ENCODE results near the gene MAN1C1. TPM values are rescaled to one million over a fixed set of nuclear protein-coding genes. Genes with fewer than 3 reads are reported as not detected.

MAN1C1 gene
- polyA plus RNA-seq, 1 of the 3 experiments (the other 2 are of a cell fraction) = 0.20 TPM

GRCh38 chr1:25590096-25590824 lies 26.3 kb upstream of the MAN1C1 start:
- Histone ChIP-seq H3K9me2 (no peaks in the 10 kb centered on the region), H3K4me3 (ENCODE audit: low read depth in 2 of 2, low read length in 1 of 2) (no peak overlapping the region), H3K27ac (ENCODE audit: low read depth in 2 of 2, low read length in 1 of 2) (no peak overlapping the region), H3K9me3 (no peaks in the 10 kb centered on the region), H3K36me3 (replicated peaks in 1 of 2; ENCODE audit: control insufficient read depth in 1 of 2, insufficient read depth in 2 of 2, low read length in 1 of 2) (no peaks in the 10 kb centered on the region), H3K4me1 (ENCODE audit: control insufficient read depth in 1 of 2, insufficient read depth in 2 of 2, low read depth in 1 of 2, low read length in 1 of 2) (no peaks in the 10 kb centered on the region; a peak in 1 of 4 replicates), H3F3A (replicated peaks; ENCODE audit: insufficient read depth) (no peaks in the 10 kb centered on the region), H3K4me2 (no peak overlapping the region), H3K27me3 (ENCODE audit: insufficient read depth) (no peaks in the 10 kb centered on the region), H3K79me2 (ENCODE audit: insufficient read depth) (no peaks in the 10 kb centered on the region), H4K20me1 (ENCODE audit: insufficient read depth) (no peaks in the 10 kb centered on the region), H3K9ac (no peak overlapping the region), H2AFZ (ENCODE audit: low read depth) (no peak overlapping the region)
- DNase-seq = no peak
- 85% methylated on average over 8 of the region's 8 CpGs for WGBS (ENCODE audit: low lambda C conversion rate)
- no peak for TF ChIP-seq REST (IDR thresholded peaks at IDR 0.05; ENCODE audit: low read depth, low read length)
- TF ChIP-seq IRF3 (IDR thresholded peaks at IDR 0.05; ENCODE audit: low read depth, low read length) = no peak
- TF ChIP-seq MAX (IDR thresholded peaks at IDR 0.05; ENCODE audit: low read depth) = no peak
- TF ChIP-seq MXI1 (IDR thresholded peaks at IDR 0.05; ENCODE audit: low read depth, low read length) = no peak
- TF ChIP-seq EP300 (IDR thresholded peaks at IDR 0.05; ENCODE audit: borderline replicate concordance in 1 of 2, low read depth in 1 of 2, low read length in 1 of 2) = no peak
- no peak for TF ChIP-seq POLR2AphosphoS5 (IDR thresholded peaks at IDR 0.05; ENCODE audit: low read depth, low read length)
- TF ChIP-seq NRF1 (IDR thresholded peaks at IDR 0.05; ENCODE audit: low read depth, low read length) = no peak
- no peak for TF ChIP-seq PBX3 (IDR thresholded peaks at IDR 0.05)
- no peak for TF ChIP-seq YY1 (IDR thresholded peaks at IDR 0.05; ENCODE audit: low read depth)
- no peak for TF ChIP-seq RCOR1 (IDR thresholded peaks at IDR 0.05; ENCODE audit: low read length)
- TF ChIP-seq CTCF (IDR thresholded peaks at IDR 0.05) = no peak; the same call in 1 of the 2 replicates
- ChIA-PET CTCF (interaction anchor here (0.7 to 1.6 kb wide), 4 partner anchors 17 to 217 kb away, joined by 3 to 8 read pairs (median 4); no protein-coding TSS in a partner anchor), POLR2A (no interaction called here)
